Uterine smooth muscle cell (primary cell): Measurements from ENCODE around the gene ANKRD22. TPM values are rescaled to one million over a fixed set of nuclear protein-coding genes. Genes with fewer than 3 reads are reported as not detected.

Source experiments
- total RNA-seq: library from RNA; depleted of rRNA; stranded (reverse); fragments of >200 nt; gene quantifications from 2 replicates; pipeline ENCODE4 v1.2.3, GENCODE V29; 2014

ANKRD22 gene
- total RNA-seq = 0.12 TPM in 1 of 2 replicates, not detected in the other

GRCh38 chr10:88851706-88852105 lies at the start of gene ANKRD22:
ANKRD22 (minus strand) TSS chr10:88851844; CDS start chr10:88851607, 237 bp downstream.

GRCh38 chr10:88879534-88880281 lies 28.1 kb upstream of the ANKRD22 start, which contains the start of gene STAMBPL1:
STAMBPL1 (plus strand) TSS chr10:88880245; CDS start chr10:88901709, 21,464 bp downstream.

GRCh38 chr10:88802523-88803285 lies 48.9 kb downstream of the ANKRD22 start, which contains the start of gene LIPM:
LIPM (plus strand) TSS chr10:88802730; CDS start chr10:88802897, 167 bp downstream.

Other genes starting within 250 kb of the ANKRD22 start
- gene LIPF, start 187.4 kb downstream of the ANKRD22 start, total RNA-seq = not detected in 2 replicates
- gene LIPK, start 145.6 kb downstream of the ANKRD22 start, total RNA-seq = not detected in 2 replicates
- not detected in 2 replicates for gene LIPN, start 91.8 kb downstream of the ANKRD22 start, total RNA-seq
- gene LIPM, start 49.1 kb downstream of the ANKRD22 start, total RNA-seq = not detected in 2 replicates
- gene STAMBPL1, start 28.4 kb upstream of the ANKRD22 start, total RNA-seq = 34.0 and 53.5 TPM in 2 replicates
- gene ACTA2, start 100.9 kb upstream of the ANKRD22 start, total RNA-seq = 87.2 and 450 TPM in 2 replicates
- gene FAS, start 139.0 kb upstream of the ANKRD22 start, total RNA-seq = 59.2 and 80.0 TPM in 2 replicates